HepG2 (cell line): ENCODE measurements around the gene ULBP2. TPM values are rescaled to one million over a fixed set of nuclear protein-coding genes. Genes with fewer than 3 reads are reported as not detected.

ENCODE experiments used
- ATAC-seq: fragments of 200-7000 bp; cut with Tn5 transposase; 3 replicates; pipeline ENCODE4 v1.9.1; 2020; ENCODE audit warnings: mild to moderate bottlenecking, moderate library complexity
- BruUV-seq: library from RNA; stranded (reverse); fragments of 400-500 nt; replicated peaks from 2 replicates; lab custom pipeline; 2021; lab: Mats Ljungman, UMichigan
- CTCF ChIA-PET: fragments of 300-600 bp; formaldehyde crosslinking; extraction: SDS; loops from one replicate; lab custom pipeline; 2021; ENCODE audit warnings: low total read pairs, inconsistent platforms, low intra/inter-chr PET ratio; lab: Yijun Ruan, JAX
- POLR2A ChIA-PET: fragments of 350-600 bp; sonication (Branson Sonifier 250); formaldehyde crosslinking; loops from one replicate; lab custom pipeline; 2020; ENCODE audit warnings: antibody characterized with exemption, inconsistent platforms; lab: Yijun Ruan, JAX
- DNase-seq: peaks from one replicate; pipeline ENCODE4 v3.0.0-alpha.2; 2015; ENCODE audit warnings: low spot score
- FAIRE-seq: peaks from 3 replicates; lab custom pipeline; 2011; peaks lifted over from hg19 to GRCh38; lab: Jason Lieb, UNC
- H2AFZ ChIP-seq: one replicate; pipeline ENCODE4 v1.6.1; 2011; ENCODE audit warnings: low read length, inconsistent platforms
- H3K27ac ChIP-seq: fragments of 300-600 bp; 3 replicates; pipeline ENCODE4 v1.8.0; 2011; ENCODE audit warnings: mixed run types, mild to moderate bottlenecking, mixed read lengths, low read length, inconsistent platforms; ENCODE audit not compliant: insufficient read depth; ENCODE audit errors: extremely low read length
- H3K27me3 ChIP-seq, 2 experiments: fragments of 200-600 bp in 1 of 2; 2 replicates in 1 of 2; 3 replicates in 1 of 2; pipeline versions ENCODE4 v1.6.0 to v1.8.0; 2011; ENCODE audit warnings: low read length in 2 of 2, mild to moderate bottlenecking in 2 of 2, moderate library complexity in 2 of 2, inconsistent platforms in 1 of 2; ENCODE audit not compliant: insufficient read depth in 2 of 2, control insufficient read depth in 1 of 2
- H3K36me3 ChIP-seq, 2 experiments: fragments of 200-600 bp in 1 of 2; replicated peaks in 1 of 2; 2 replicates in 1 of 2; 3 replicates in 1 of 2; pipeline versions ENCODE4 v1.5.1 to v1.8.0; 2011; ENCODE audit warnings: low read length in 2 of 2, inconsistent platforms in 1 of 2; ENCODE audit not compliant: insufficient read depth in 2 of 2, control insufficient read depth in 1 of 2
- H3K4me1 ChIP-seq: 2 replicates; pipeline ENCODE4 v1.5.1; 2012; ENCODE audit warnings: low read length, inconsistent platforms; ENCODE audit not compliant: insufficient read depth
- H3K4me2 ChIP-seq: 2 replicates; pipeline ENCODE4 v1.6.0; 2011; ENCODE audit warnings: low read depth, low read length, inconsistent platforms
- H3K4me3 ChIP-seq, 3 experiments: fragments of 200-600 bp in 1 of 3; sonication (generic), shearing (Covaris generic) in 1 of 3; replicated peaks in 1 of 3; 2 replicates each; pipeline ENCODE4 v1.5.1; 2011 to 2016; ENCODE audit warnings: low read length in 3 of 3, inconsistent platforms in 2 of 3, low read depth in 2 of 3, mild to moderate bottlenecking in 2 of 3, control low read depth in 1 of 3, mixed read lengths in 1 of 3; ENCODE audit not compliant: insufficient read depth in 1 of 3
- H3K79me2 ChIP-seq: one replicate; pipeline ENCODE4 v1.6.1; 2011; ENCODE audit warnings: low read length, inconsistent platforms; ENCODE audit not compliant: insufficient read depth
- H3K9ac ChIP-seq: 2 replicates; pipeline ENCODE4 v1.6.0; 2011; ENCODE audit warnings: mild to moderate bottlenecking, low read depth, low read length, inconsistent platforms; ENCODE audit not compliant: insufficient read depth
- H3K9me3 ChIP-seq: 2 replicates; pipeline ENCODE4 v1.5.1; 2012; ENCODE audit warnings: mild to moderate bottlenecking, low read length
- H4K20me1 ChIP-seq: 2 replicates; pipeline ENCODE4 v1.6.0; 2011; ENCODE audit warnings: inconsistent platforms, mild to moderate bottlenecking, low read length, moderate library complexity; ENCODE audit not compliant: insufficient read depth
- BCL3 ChIP-seq: sonication (generic); formaldehyde crosslinking; IDR thresholded peaks from 2 replicates; pipeline ENCODE4 v1.5.1; 2020; ENCODE audit warnings: mild to moderate bottlenecking, missing genetic modification reagents, moderate library complexity
- BRF2 ChIP-seq: sonication (generic); formaldehyde crosslinking; IDR thresholded peaks from 2 replicates; pipeline ENCODE4 v1.8.1; 2022; ENCODE audit warnings: mild to moderate bottlenecking, missing genetic modification reagents
- RAD51 ChIP-seq: fragments of 450-650 bp; IDR thresholded peaks from 2 replicates; pipeline ENCODE4 v1.6.1; 2016; ENCODE audit warnings: borderline replicate concordance
- ZNF629 ChIP-seq: sonication (generic); formaldehyde crosslinking; conservative IDR thresholded peaks from 2 replicates; pipeline ENCODE4 v1.5.0; 2020; ENCODE audit warnings: missing genetic modification reagents
- WGBS: methylation state at CpG from one replicate; pipeline ENCODE4 v1.1.6; 2017; ENCODE audit warnings: low lambda C conversion rate; 5-methylcytosine and 5-hydroxymethylcytosine counted together
- in situ Hi-C: cut with HindIII; loops from 2 replicates; pipeline ENCODE4 v1.10.0; 2017; ENCODE audit warnings: low pct_unique_long_range_greater_than_20kb; ENCODE audit not compliant: extremely low pct_ligation_motif_present
- intact Hi-C: fragments of 100-400 bp; cut with micrococcal nuclease; formaldehyde crosslinking; loops from one replicate; pipeline ENCODE4 v1.10.0; 2022; ENCODE audit not compliant: unreplicated experiment
- polyA plus RNA-seq, 8 experiments: library from polyadenylated mRNA; depleted of rRNA in 3 of 8; stranded (reverse) in 7 of 8; unstranded in 1 of 8; fragments of >200 nt; fragmentation: Illumina TruSeq in 4 of 8; extraction: Trizol in 4 of 8; gene quantifications; 2 replicates each; pipeline versions ENCODE4 v1.2.1 to v1.2.3, GENCODE V29; 2011 to 2016; ENCODE audit warnings: low read depth in 4 of 8, missing spikeins in 1 of 8, mixed read lengths in 1 of 8; ENCODE audit not compliant: insufficient read depth in 1 of 8
- total RNA-seq, 5 experiments: library from RNA; depleted of rRNA; stranded (reverse); fragments of >200 nt; fragmentation: Illumina TruSeq; extraction: Trizol; gene quantifications; 2 replicates each; pipeline ENCODE4 v1.2.3, GENCODE V29; 2016; ENCODE audit warnings: low read depth in 1 of 5

ULBP2 gene
- total and polyA plus RNA-seq, 2 of the 13 experiments (the other 11 are each of a cell fraction or from before 2014, with no cell fraction given), result not detected

- in situ Hi-C loops, result loop anchor here (5.0 to 10.0 kb wide), 2 partner anchors 68 to 875 kb away; no protein-coding TSS in a partner anchor
- no peaks in the 10 kb centered on the region for H3K79me2 ChIP-seq
- no peak overlapping the region for H3K4me3 ChIP-seq
- H3K9me3 ChIP-seq, result no peaks in the 10 kb centered on the region
- DNase-seq (no peak), FAIRE-seq (no peak), ATAC-seq (no peak)
- 37% methylated on average over 5 of the region's 5 CpGs for WGBS
- CTCF ChIA-PET, result no interaction called here
- H3K4me1 ChIP-seq, result peaks cover 12% of the 10 kb centered on the region
- H3K9ac ChIP-seq, result no peak overlapping the region
- BruUV-seq, result no TSS peak
- no peaks in the 10 kb centered on the region for H3K36me3 ChIP-seq
- POLR2A ChIA-PET, result no interaction called here
- intact Hi-C loops, result loop anchor here (10.0 kb wide), 1 partner anchor 875 kb away; no protein-coding TSS in a partner anchor
- no peak overlapping the region for H3K27ac ChIP-seq
- no peak overlapping the region for H2AFZ ChIP-seq
- H3K27me3 ChIP-seq, result peaks cover 21 to 76% of the 10 kb centered on the region in 2 experiments
- H3K4me2 ChIP-seq, result peak overlapping the region; percentile 82; the same call in 1 of the 2 replicates
- TF ChIP-seq BRF2 (CRISPR knock-in tag) (no peak), ZNF629 (CRISPR knock-in tag) (no peak), RAD51 (no peak), BCL3 (CRISPR knock-in tag) (no peak)
- H4K20me1 ChIP-seq, result no peaks in the 10 kb centered on the region; the same call in 1 of the 2 replicates
Observed at GRCh38 chr6:149939356-149939648, 2.5 kb upstream of the ULBP2 start.
